OCI-LY3 (cell line): ENCODE measurements around the gene USP1.

Source experiments
- H2AFZ ChIP-seq: fragments of 200-600, 300-600 bp; shearing (Covaris generic); 2 replicates; pipeline ENCODE4 v1.6.0; 2014; ENCODE audit warnings: antibody characterized with exemption, low read depth, low read length
- H3K27ac ChIP-seq: fragments of 200-600, 300-600 bp; sonication (generic); 2 replicates; pipeline ENCODE4 v1.5.1; 2014; ENCODE audit warnings: mild to moderate bottlenecking, low read length, moderate library complexity, mixed read lengths
- H3K27me3 ChIP-seq: fragments of 200-600, 300-600 bp; sonication (generic); 2 replicates; pipeline ENCODE4 v1.6.1; 2014; ENCODE audit warnings: low read depth, low read length, mixed read lengths
- H3K36me3 ChIP-seq: fragments of 200-600, 300-600 bp; sonication (generic); replicated peaks from 2 replicates; pipeline ENCODE3; 2014; ENCODE audit warnings: low read depth, low read length, mixed read lengths
- H3K4me1 ChIP-seq: fragments of 300-600, 200-600 bp; sonication (generic); 2 replicates; pipeline ENCODE4 v1.6.1; 2014; ENCODE audit warnings: low read length, mixed read lengths
- H3K4me2 ChIP-seq: fragments of 200-600, 300-600 bp; sonication (generic); 2 replicates; pipeline ENCODE4 v1.6.1; 2014; ENCODE audit warnings: low read length, mixed read lengths
- H3K4me3 ChIP-seq: fragments of 300-600, 200-600 bp; sonication (generic); 2 replicates; pipeline ENCODE4 v1.5.1; 2014; ENCODE audit warnings: antibody characterized with exemption, mild to moderate bottlenecking, low read length, moderate library complexity
- H3K79me2 ChIP-seq: fragments of 300-600, 200-600 bp; shearing (Covaris generic); 2 replicates; pipeline ENCODE4 v1.6.1; 2014; ENCODE audit warnings: mild to moderate bottlenecking, low read length, mixed read lengths
- H3K9ac ChIP-seq: fragments of 300-600, 200-600 bp; shearing (Covaris generic); 2 replicates; pipeline ENCODE4 v1.6.0; 2014; ENCODE audit warnings: mild to moderate bottlenecking, low read length, moderate library complexity
- H3K9me3 ChIP-seq: fragments of 200-600, 300-600 bp; shearing (Covaris generic); 2 replicates; pipeline ENCODE4 v1.6.1; 2014; ENCODE audit warnings: low read length, mixed read lengths; ENCODE audit not compliant: insufficient read depth
- H4K20me1 ChIP-seq: fragments of 200-600, 300-600 bp; sonication (generic); 2 replicates; pipeline ENCODE4 v1.6.1; 2016; ENCODE audit warnings: low read length, mixed read lengths; ENCODE audit not compliant: insufficient read depth
- CTCF ChIP-seq: fragments of 200-600, 300-600 bp; sonication (generic); IDR thresholded peaks from 2 replicates; pipeline ENCODE4 v1.5.1; 2014; ENCODE audit warnings: antibody characterized with exemption, low read length, low read depth
- EZH2phosphoT487 ChIP-seq: fragments of 200-600 bp; shearing (Covaris generic); IDR thresholded peaks from 2 replicates; pipeline ENCODE4 v1.6.1; 2018; ENCODE audit warnings: antibody characterized with exemption, mixed run types, low read depth

Gene USP1

DNA sequence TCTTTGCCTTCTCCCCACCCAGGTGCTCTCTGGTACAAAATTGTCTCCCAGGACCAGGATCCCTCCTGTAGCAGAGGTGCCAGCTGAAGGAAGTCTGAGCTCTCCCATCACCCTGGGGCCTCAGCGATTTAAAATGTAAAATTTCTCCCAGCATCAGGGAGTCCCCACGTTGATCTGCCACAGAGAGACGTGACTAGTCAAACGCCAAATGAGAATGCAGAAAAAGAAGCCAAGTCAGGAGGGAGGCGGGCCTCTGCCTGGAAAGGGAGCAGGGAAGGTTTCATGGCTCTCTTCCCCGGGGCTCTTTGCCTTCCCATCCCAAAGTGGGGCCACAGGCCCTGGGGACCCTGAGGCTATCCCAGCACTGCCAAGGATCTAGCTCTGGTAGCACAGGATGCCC, 40.0 kb upstream of the USP1 start:
- Histone ChIP-seq H4K20me1 (no peaks in the 10 kb centered on the region), H3K36me3 (no peaks in the 10 kb centered on the region), H3K27ac (no peak overlapping the region), H3K27me3 (no peaks in the 10 kb centered on the region), H3K79me2 (no peaks in the 10 kb centered on the region), H3K9me3 (no peaks in the 10 kb centered on the region), H3K4me1 (no peaks in the 10 kb centered on the region), H3K9ac (no peak overlapping the region), H3K4me3 (no peak overlapping the region), H3K4me2 (no peak overlapping the region), H2AFZ (no peak overlapping the region)
- no peak for TF ChIP-seq CTCF
- no peak for TF ChIP-seq EZH2phosphoT487

DNA sequence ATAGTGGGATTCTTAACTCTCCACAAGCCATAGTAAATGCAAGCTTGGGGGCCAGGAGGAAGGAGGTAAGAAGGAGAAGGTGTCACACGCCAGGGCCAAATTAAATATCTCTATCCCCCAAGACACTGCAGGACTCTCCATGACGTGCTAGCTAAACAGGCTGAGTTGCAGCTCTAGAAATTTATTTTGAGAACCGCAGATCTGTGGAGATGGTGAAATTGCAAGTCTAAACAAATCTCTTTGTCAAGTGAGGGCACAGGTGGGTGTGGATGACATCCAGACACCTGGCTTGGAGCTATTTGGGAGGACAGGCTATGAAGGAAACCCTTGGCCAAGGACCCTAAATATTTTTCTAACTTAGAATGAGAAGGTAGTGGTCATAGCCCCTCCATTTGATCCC, 39.5 kb upstream of the USP1 start:
- no peak overlapping the region for H3K27ac ChIP-seq
- no peak overlapping the region for H3K9ac ChIP-seq
- H3K4me2 ChIP-seq, result no peak overlapping the region
- H4K20me1 ChIP-seq, result no peaks in the 10 kb centered on the region
- no peaks in the 10 kb centered on the region for H3K79me2 ChIP-seq
- no peak overlapping the region for H3K4me3 ChIP-seq
- H2AFZ ChIP-seq, result no peak overlapping the region
- H3K36me3 ChIP-seq, result no peaks in the 10 kb centered on the region
- TF ChIP-seq CTCF (no peak), EZH2phosphoT487 (no peak)
- H3K9me3 ChIP-seq, result no peaks in the 10 kb centered on the region
- H3K4me1 ChIP-seq, result no peaks in the 10 kb centered on the region
- H3K27me3 ChIP-seq, result no peaks in the 10 kb centered on the region

DNA sequence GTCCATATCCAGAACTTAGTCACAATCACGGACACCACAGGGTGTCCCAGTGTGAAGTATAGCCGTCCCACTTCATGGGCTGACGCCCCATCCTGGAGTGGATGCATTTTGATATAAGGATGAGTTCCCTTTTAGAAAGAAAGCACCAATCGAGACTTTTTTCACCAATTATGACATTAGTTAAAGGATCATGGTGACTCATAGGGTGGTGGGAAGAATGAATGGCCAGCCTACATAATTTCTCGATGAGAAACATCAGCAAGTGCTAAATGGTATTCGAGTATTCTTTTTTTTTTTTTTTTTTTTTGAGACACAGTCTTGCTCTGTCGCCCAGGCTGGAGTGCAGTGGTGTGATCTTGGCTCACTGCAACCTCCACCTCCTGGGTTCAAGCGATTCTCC, 38.5 kb upstream of the USP1 start:
- no peak overlapping the region for H3K9ac ChIP-seq

DNA sequence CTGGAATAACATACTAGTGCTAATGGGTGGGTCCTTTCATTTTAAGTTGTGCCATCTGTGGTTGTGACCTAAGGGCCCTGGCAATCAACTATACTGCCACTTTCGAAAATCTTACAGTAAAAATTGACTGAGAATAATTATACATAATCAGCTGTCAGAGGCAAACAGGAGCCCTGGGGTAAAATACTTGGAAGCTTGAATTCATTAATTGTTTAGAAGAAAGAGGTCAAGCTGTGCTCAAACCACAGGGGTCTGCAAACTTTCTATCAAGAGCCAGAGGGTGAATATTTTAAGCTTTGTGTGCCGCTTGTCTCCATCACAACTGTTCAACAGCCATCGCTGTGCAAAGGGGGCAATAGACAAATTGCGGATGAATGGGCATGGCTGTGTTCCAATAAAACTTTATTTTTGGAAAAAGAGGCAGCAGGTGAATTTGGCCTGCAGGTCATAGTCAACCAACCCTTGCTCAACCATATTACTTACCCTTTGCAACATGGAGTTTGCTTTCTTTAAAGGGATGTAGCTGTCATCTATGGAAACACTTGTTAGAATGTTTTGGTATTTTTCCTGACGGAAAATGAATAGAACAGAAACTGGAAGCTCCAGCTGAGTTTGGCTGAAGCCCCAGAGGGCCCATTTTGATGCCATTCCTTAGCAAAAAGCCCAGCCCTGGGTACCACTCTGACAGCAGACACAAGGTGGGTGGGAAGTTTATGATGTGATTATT, 35.7 kb upstream of the USP1 start:
- Histone ChIP-seq H4K20me1 (no peaks in the 10 kb centered on the region), H3K9ac (no peak overlapping the region), H3K4me2 (no peak overlapping the region), H3K9me3 (no peaks in the 10 kb centered on the region), H3K27ac (no peak overlapping the region), H3K36me3 (no peaks in the 10 kb centered on the region), H3K27me3 (no peaks in the 10 kb centered on the region), H3K4me1 (no peaks in the 10 kb centered on the region), H3K4me3 (no peak overlapping the region), H3K79me2 (no peaks in the 10 kb centered on the region), H2AFZ (no peak overlapping the region)
- TF ChIP-seq EZH2phosphoT487 (no peak), CTCF (no peak)

More for the DNA sequence above, 38.5 kb upstream of the USP1 start:
- H3K4me1 ChIP-seq, result no peaks in the 10 kb centered on the region
- H3K36me3 ChIP-seq, result no peaks in the 10 kb centered on the region
- no peak overlapping the region for H3K4me2 ChIP-seq
- H3K27ac ChIP-seq, result no peak overlapping the region
- H3K9me3 ChIP-seq, result no peaks in the 10 kb centered on the region
- H3K27me3 ChIP-seq, result no peaks in the 10 kb centered on the region
- H3K79me2 ChIP-seq, result no peaks in the 10 kb centered on the region
- no peak overlapping the region for H3K4me3 ChIP-seq
- H4K20me1 ChIP-seq, result no peaks in the 10 kb centered on the region
- no peak overlapping the region for H2AFZ ChIP-seq
- TF ChIP-seq CTCF (no peak), EZH2phosphoT487 (no peak)
